Smooth muscle cell (in vitro differentiated cells): ENCODE data around the gene KIF16B. TPM values are rescaled to one million over a fixed set of nuclear protein-coding genes. Genes with fewer than 3 reads are reported as not detected.

Experiments
- DNase-seq: peaks from one replicate; lab custom pipeline; 2025; ENCODE audit not compliant: unreplicated experiment; lab: John Stamatoyannopoulos, UW
- H2AFZ ChIP-seq: fragments of 200-600 bp; sonication (generic); 2 replicates; pipeline ENCODE4 v1.6.0; 2016; ENCODE audit warnings: antibody characterized with exemption, low read depth, mild to moderate bottlenecking
- H3F3A ChIP-seq: fragments of 200-600 bp; sonication (generic); 2 replicates; pipeline ENCODE4 v1.6.0; 2017; ENCODE audit warnings: antibody characterized with exemption, low read depth
- H3K27ac ChIP-seq: fragments of 200-600 bp; sonication (generic); 2 replicates; pipeline ENCODE4 v1.5.1; 2016; ENCODE audit warnings: low read depth, mild to moderate bottlenecking
- H3K27me3 ChIP-seq: fragments of 200-600 bp; sonication (generic); 2 replicates; pipeline ENCODE4 v1.6.1; 2016; ENCODE audit warnings: low read depth, mild to moderate bottlenecking
- H3K36me3 ChIP-seq: fragments of 200-600 bp; sonication (generic); 2 replicates; pipeline ENCODE4 v1.5.1; 2016; ENCODE audit warnings: low read depth
- H3K4me1 ChIP-seq: fragments of 200-600 bp; sonication (generic); 2 replicates; pipeline ENCODE4 v1.5.1; 2016; ENCODE audit warnings: low read depth
- H3K4me2 ChIP-seq: fragments of 200-600 bp; sonication (generic); 2 replicates; pipeline ENCODE4 v1.6.0; 2016; ENCODE audit warnings: mild to moderate bottlenecking
- H3K4me3 ChIP-seq: fragments of 200-600 bp; sonication (generic); 2 replicates; pipeline ENCODE4 v1.5.1; 2016; ENCODE audit warnings: mild to moderate bottlenecking
- H3K79me2 ChIP-seq: fragments of 200-600 bp; sonication (generic); 2 replicates; pipeline ENCODE4 v1.6.0; 2016; ENCODE audit warnings: low read depth, mild to moderate bottlenecking
- H3K9ac ChIP-seq: fragments of 200-600 bp; sonication (generic); 2 replicates; pipeline ENCODE4 v1.6.0; 2016; ENCODE audit warnings: low read depth
- H3K9me3 ChIP-seq: fragments of 200-600 bp; sonication (generic); replicated peaks from 2 replicates; pipeline ENCODE4 v1.5.1; 2016; ENCODE audit warnings: low read depth
- H4K20me1 ChIP-seq: fragments of 200-600 bp; sonication (generic); 2 replicates; pipeline ENCODE4 v1.6.0; 2016; ENCODE audit warnings: low read depth
- CTCF ChIP-seq: fragments of 200-600 bp; sonication (generic); IDR thresholded peaks from 2 replicates; pipeline ENCODE4 v1.5.1; 2017; ENCODE audit warnings: borderline replicate concordance, mild to moderate bottlenecking, antibody characterized with exemption; ENCODE audit not compliant: insufficient read depth, poor library complexity, severe bottlenecking
- WGBS: methylation state at CpG from one replicate; pipeline ENCODE4 v1.1.7; 2016; ENCODE audit warnings: low lambda C conversion rate; 5-methylcytosine and 5-hydroxymethylcytosine counted together
- polyA plus RNA-seq: library from polyadenylated mRNA; unstranded; fragments of >200 nt; fragmentation: Nextera tagmentation; extraction: Ambion mirVana; gene quantifications from 2 replicates; pipeline ENCODE4 v1.2.1, GENCODE V29; 2016
- total RNA-seq: library from RNA; depleted of rRNA; stranded (reverse); fragments of >200 nt; gene quantifications from 2 replicates; pipeline ENCODE4 v1.2.3, GENCODE V29; 2014

The KIF16B gene
- total and polyA plus RNA-seq, 2 experiments from 2014 or later: 3.6 to 12.9 TPM

- no peak for TF ChIP-seq CTCF
- no peaks in the 10 kb centered on the region for H3K27me3 ChIP-seq
- H3K79me2 ChIP-seq: no peaks in the 10 kb centered on the region
- no peaks in the 10 kb centered on the region for H3K36me3 ChIP-seq
- no peak overlapping the region for H2AFZ ChIP-seq
- WGBS: 93% methylated on average over 14 of the region's 14 CpGs
- H4K20me1 ChIP-seq: no peaks in the 10 kb centered on the region
- no peaks in the 10 kb centered on the region for H3K9me3 ChIP-seq
- H3F3A ChIP-seq: no peaks in the 10 kb centered on the region
- no peak overlapping the region for H3K9ac ChIP-seq
- H3K4me2 ChIP-seq: no peak overlapping the region
- no peaks in the 10 kb centered on the region for H3K4me1 ChIP-seq
- DNase-seq: no peak
- no peak overlapping the region for H3K4me3 ChIP-seq
- no peak overlapping the region for H3K27ac ChIP-seq
These were observed 205.2 kb downstream of the KIF16B start for GRCh38 chr20:16367948-16368560.

GRCh38 chr20:16366529-16366928, 206.7 kb downstream of the KIF16B start:
- Histone ChIP-seq H3K9ac (no peak overlapping the region), H3F3A (no peaks in the 10 kb centered on the region), H3K27me3 (no peaks in the 10 kb centered on the region), H3K79me2 (no peaks in the 10 kb centered on the region), H4K20me1 (no peaks in the 10 kb centered on the region), H3K9me3 (no peaks in the 10 kb centered on the region), H3K4me1 (no peaks in the 10 kb centered on the region), H3K27ac (no peak overlapping the region), H3K4me2 (no peak overlapping the region), H2AFZ (no peak overlapping the region), H3K36me3 (no peaks in the 10 kb centered on the region), H3K4me3 (no peak overlapping the region)
- TF ChIP-seq CTCF: no peak
- no peak for DNase-seq
- WGBS: 93% methylated on average over 5 of the region's 5 CpGs

GRCh38 chr20:16364320-16364687, 208.9 kb downstream of the KIF16B start:
- DNase-seq: no peak
- no peaks in the 10 kb centered on the region for H3K4me1 ChIP-seq
- no peaks in the 10 kb centered on the region for H4K20me1 ChIP-seq
- H2AFZ ChIP-seq: no peak overlapping the region
- TF ChIP-seq CTCF: no peak
- H3K27me3 ChIP-seq: no peaks in the 10 kb centered on the region
- H3K4me3 ChIP-seq: no peak overlapping the region
- H3K79me2 ChIP-seq: no peaks in the 10 kb centered on the region
- 93% methylated on average over 5 of the region's 5 CpGs for WGBS
- no peak overlapping the region for H3K27ac ChIP-seq
- no peaks in the 10 kb centered on the region for H3K36me3 ChIP-seq
- no peaks in the 10 kb centered on the region for H3F3A ChIP-seq
- H3K9ac ChIP-seq: no peak overlapping the region
- H3K9me3 ChIP-seq: no peaks in the 10 kb centered on the region
- H3K4me2 ChIP-seq: no peak overlapping the region
